Right atrium auricular region (tissue), 2 donors: ENCODE data around the gene CLEC6A. TPM values are rescaled to one million over a fixed set of nuclear protein-coding genes. Genes with fewer than 3 reads are reported as not detected.

Experiments
- DNase-seq: peaks from one replicate; pipeline ENCODE4 v3.0.0-alpha.2; 2019; ENCODE audit warnings: low spot score
- H3K27ac ChIP-seq, 2 donors: fragments of 200-600 bp; sonication (generic); 1 replicate in 1 of 2; 2 replicates in 1 of 2; pipeline ENCODE4 v1.5.1; 2016 to 2019
- H3K27me3 ChIP-seq, 2 donors: fragments of 200-600 bp; sonication (generic); one replicate each; pipeline versions ENCODE4 v1.5.1 to v1.6.0; 2017 to 2019
- H3K36me3 ChIP-seq: fragments of 200-600 bp; sonication (generic); one replicate; pipeline ENCODE4 v1.5.1; 2016
- H3K4me1 ChIP-seq, 2 donors: fragments of 200-600 bp; sonication (generic); one replicate each; pipeline versions ENCODE4 v1.5.1 to v1.6.0; 2017 to 2019
- H3K4me3 ChIP-seq, 2 donors: fragments of 200-600 bp; sonication (generic); 1 replicate in 1 of 2; 2 replicates in 1 of 2; pipeline ENCODE4 v1.5.1; 2017 to 2019; ENCODE audit warnings: mild to moderate bottlenecking in 1 of 2, moderate library complexity in 1 of 2
- H3K9me3 ChIP-seq, 2 donors: fragments of 200-600 bp; sonication (generic); one replicate each; pipeline ENCODE4 v1.5.1; 2019
- total RNA-seq, 2 donors: library from RNA; depleted of rRNA; stranded (reverse); fragments of >200 nt; gene quantifications; one replicate each; pipeline ENCODE4 v1.1.0, GENCODE V29; 2016
- TF ChIP-seq, protein P1 (sequence below), 2 donors: fragments of 200-600 bp; sonication (generic); IDR thresholded peaks; one replicate each; pipeline ENCODE4 v1.5.1; 2019; ENCODE audit warnings: antibody characterized with exemption in 2 of 2

CLEC6A gene
- total RNA-seq, 2 donors from 2014 or later = not detected

DNA sequence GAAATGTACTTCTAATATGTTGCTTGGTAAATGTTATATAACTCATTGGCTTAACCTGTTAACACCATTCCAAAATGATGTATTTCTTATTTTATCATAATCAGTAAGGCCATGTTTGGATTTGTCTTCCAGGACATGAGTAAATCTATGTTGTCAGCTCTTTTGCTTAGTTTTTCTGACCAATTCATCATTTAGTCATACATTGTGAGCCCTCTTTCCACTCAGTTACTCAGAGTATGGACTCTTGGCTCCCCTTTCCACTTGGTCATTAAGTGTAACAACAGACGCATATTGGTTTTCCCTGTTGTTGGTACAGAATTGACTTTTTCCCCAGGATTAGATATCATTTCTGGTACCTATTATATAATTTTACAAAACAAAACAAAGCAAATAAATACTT lies 48.6 kb downstream of the CLEC6A start:
- Histone ChIP-seq H3K4me1 (no peaks in the 10 kb centered on the region), H3K9me3 (no peaks in the 10 kb centered on the region), H3K4me3 (no peak overlapping the region), H3K27ac (no peak overlapping the region), H3K36me3 (no peaks in the 10 kb centered on the region), H3K27me3 (no peaks in the 10 kb centered on the region)
- TF ChIP-seq, protein P1, sequence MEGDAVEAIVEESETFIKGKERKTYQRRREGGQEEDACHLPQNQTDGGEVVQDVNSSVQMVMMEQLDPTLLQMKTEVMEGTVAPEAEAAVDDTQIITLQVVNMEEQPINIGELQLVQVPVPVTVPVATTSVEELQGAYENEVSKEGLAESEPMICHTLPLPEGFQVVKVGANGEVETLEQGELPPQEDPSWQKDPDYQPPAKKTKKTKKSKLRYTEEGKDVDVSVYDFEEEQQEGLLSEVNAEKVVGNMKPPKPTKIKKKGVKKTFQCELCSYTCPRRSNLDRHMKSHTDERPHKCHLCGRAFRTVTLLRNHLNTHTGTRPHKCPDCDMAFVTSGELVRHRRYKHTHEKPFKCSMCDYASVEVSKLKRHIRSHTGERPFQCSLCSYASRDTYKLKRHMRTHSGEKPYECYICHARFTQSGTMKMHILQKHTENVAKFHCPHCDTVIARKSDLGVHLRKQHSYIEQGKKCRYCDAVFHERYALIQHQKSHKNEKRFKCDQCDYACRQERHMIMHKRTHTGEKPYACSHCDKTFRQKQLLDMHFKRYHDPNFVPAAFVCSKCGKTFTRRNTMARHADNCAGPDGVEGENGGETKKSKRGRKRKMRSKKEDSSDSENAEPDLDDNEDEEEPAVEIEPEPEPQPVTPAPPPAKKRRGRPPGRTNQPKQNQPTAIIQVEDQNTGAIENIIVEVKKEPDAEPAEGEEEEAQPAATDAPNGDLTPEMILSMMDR (IDR thresholded peaks at IDR 0.05) = no peak
- no peak for DNase-seq

DNA sequence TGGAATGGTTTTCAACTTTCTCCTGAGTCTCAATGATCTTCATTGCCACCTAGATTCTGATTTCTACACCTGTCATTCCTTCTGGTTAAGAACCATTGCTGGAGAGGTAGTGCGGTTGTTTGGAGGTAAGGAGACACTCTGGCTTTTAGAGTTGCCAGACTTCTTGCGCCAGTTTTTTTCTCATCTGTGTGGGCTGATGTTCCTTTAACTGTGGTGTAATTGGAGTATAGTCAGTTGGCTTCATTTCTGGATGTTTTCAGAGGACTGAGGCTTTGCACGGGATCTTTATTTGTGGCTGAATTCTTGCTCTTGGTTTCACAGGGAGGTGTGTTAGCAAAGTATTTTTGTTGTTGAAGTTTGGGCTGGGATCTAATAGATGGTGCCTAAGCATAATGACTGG lies 51.8 kb downstream of the CLEC6A start:
- Histone ChIP-seq H3K27ac (no peak overlapping the region), H3K27me3 (no peaks in the 10 kb centered on the region), H3K4me3 (no peak overlapping the region), H3K36me3 (no peaks in the 10 kb centered on the region), H3K9me3 (no peaks in the 10 kb centered on the region), H3K4me1 (no peaks in the 10 kb centered on the region)
- no peak for DNase-seq
- TF ChIP-seq, protein P1 (IDR thresholded peaks at IDR 0.05) = no peak

DNA sequence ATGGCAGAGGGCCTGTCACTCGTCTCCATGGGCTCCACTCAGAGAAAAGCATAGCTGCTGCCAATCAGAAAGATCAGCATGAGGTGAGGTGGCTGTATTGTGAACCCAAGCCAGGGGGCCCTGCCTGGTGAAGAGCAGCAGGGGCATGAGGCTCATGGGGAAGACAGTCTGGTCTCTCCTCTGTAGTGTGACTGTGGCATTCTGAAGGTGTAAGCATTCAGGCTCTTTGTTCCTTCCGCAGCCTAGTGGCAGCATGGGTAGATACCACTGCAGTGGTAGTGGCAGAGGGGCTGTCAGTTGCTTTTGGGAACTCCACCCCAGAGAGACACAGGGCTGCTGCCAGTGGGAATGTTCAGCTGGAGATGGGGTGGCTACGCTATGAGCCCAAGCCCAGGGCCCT lies 52.5 kb downstream of the CLEC6A start:
- no peaks in the 10 kb centered on the region for H3K9me3 ChIP-seq
- TF ChIP-seq, protein P1 (IDR thresholded peaks at IDR 0.05) = no peak
- H3K36me3 ChIP-seq = no peaks in the 10 kb centered on the region
- no peak overlapping the region for H3K27ac ChIP-seq
- no peaks in the 10 kb centered on the region for H3K27me3 ChIP-seq
- H3K4me1 ChIP-seq = no peaks in the 10 kb centered on the region
- no peak overlapping the region for H3K4me3 ChIP-seq
- DNase-seq = no peak

DNA sequence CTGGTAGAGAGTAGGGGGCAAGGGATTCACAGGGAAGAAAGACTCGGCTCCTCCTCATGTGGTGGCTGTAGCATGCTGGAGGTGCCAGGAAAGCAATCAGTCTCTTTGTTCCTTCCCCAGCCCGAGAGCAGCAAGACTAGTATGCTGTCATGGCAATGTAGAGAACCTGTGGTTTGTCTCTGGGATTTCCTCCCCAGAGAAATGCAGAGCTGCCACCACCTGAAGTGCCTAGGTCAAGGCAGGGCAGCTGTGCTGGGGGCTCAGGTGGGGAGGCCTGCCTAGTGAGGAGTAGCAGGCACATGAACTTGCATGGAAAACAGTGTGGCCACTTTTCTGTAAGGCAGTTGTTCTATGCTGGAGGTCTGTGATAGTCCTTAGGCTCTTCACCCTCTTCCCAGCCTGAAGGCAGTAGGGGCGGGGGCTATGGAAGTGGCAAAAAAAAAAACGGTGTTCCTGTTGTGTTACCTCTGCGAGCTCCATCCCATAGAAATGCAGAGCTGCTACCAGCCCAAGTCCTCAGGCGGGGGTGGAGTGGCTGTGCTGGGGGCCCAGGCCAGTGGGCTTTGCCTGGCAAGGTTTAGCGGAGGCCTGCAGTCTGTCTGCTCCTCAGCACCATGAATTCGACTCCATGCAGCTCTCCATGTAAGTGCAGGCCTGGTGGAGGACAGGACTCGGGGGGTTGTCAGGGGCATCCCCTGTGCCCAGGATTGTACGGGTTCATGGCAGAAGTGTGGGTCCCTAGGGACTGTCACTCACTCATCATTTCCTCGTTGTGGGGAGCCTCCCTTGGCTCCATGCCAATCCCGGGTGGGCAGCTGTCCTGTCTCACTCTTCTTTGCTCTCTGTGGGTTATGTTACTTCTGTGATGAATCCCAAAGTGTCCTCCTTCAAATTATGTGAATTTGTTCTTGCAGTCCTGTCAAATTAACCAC lies 53.4 kb downstream of the CLEC6A start:
- no peak for DNase-seq
- TF ChIP-seq, protein P1 (IDR thresholded peaks at IDR 0.05) = no peak
- Histone ChIP-seq H3K36me3 (no peaks in the 10 kb centered on the region), H3K27me3 (no peaks in the 10 kb centered on the region), H3K4me1 (no peaks in the 10 kb centered on the region), H3K4me3 (no peak overlapping the region), H3K27ac (no peak overlapping the region), H3K9me3 (no peaks in the 10 kb centered on the region)

DNA sequence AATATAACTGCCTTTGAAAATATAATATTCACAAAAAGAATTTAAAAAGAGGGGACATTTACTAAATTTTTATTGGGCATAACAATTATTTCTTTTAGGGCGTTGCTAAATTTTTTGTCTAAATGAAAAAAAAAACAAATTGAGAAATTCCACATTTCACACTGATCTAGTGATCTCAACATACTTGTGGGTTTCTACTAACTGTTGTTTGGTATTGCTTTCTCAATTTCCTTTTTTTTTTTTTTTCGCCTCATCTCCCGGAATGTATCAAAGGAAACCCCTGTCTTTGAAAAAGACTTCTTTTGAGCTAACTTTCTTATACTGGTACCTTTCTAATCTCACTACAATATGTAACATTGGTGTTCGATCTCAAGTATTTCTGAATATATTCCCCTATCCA lies 57.5 kb downstream of the CLEC6A start, which contains the start of gene CLEC4D:
Gene CLEC4D (plus strand): TSS at position 248 of the 400 bp plus-strand sequence. CDS start 230 bp downstream, outside the sequence.
- H3K4me3 ChIP-seq = no peak within 1 kb of the TSS
- TF ChIP-seq, protein P1 (IDR thresholded peaks at IDR 0.05) = no peak
- H3K9me3 ChIP-seq = no peaks in the 10 kb centered on the region
- H3K4me1 ChIP-seq = no peaks in the 10 kb centered on the region
- no peaks in the 10 kb centered on the region for H3K27me3 ChIP-seq
- no peak for DNase-seq
- H3K36me3 ChIP-seq = no peaks in the 10 kb centered on the region
- H3K27ac ChIP-seq = no peak within 1 kb of the TSS
